H1 (cell line): ENCODE measurements around the gene CNGA4.

Experiments
- BRCA1 ChIP-seq: IDR thresholded peaks from 2 replicates; pipeline ENCODE4 v1.6.1; 2012; ENCODE audit warnings: low read depth, low read length, improper control_type of control experiment
- EZH2 ChIP-seq: fragments of 200-600 bp; sonication (generic); IDR thresholded peaks from 2 replicates; pipeline ENCODE4 v1.7.1; 2012; ENCODE audit warnings: low read depth, mild to moderate bottlenecking, moderate library complexity, low read length, inconsistent platforms; ENCODE audit not compliant: severe bottlenecking
- JUND ChIP-seq: IDR thresholded peaks from 2 replicates; pipeline ENCODE4 v1.6.1; 2011; ENCODE audit warnings: mild to moderate bottlenecking, improper control_type of control experiment, low read length
- KDM5A ChIP-seq: fragments of 200-600 bp; IDR thresholded peaks from 2 replicates; pipeline ENCODE4 v1.7.1; 2012; ENCODE audit warnings: mild to moderate bottlenecking, low read length, inconsistent platforms, mixed read lengths
- POLR2A ChIP-seq, 2 experiments: IDR thresholded peaks; 1 replicate in 1 of 2; 2 replicates in 1 of 2; pipeline ENCODE4 v1.6.1; 2011; ENCODE audit warnings: low read depth in 2 of 2, low read length in 2 of 2, mild to moderate bottlenecking in 2 of 2; ENCODE audit errors: control extremely low read depth in 1 of 2
- POLR2AphosphoS5 ChIP-seq: IDR thresholded peaks from 2 replicates; pipeline ENCODE4 v1.6.1; 2011; ENCODE audit warnings: low read depth, low read length
- SIX5 ChIP-seq: IDR thresholded peaks from 2 replicates; pipeline ENCODE4 v1.6.1; 2011; ENCODE audit warnings: mild to moderate bottlenecking, low read depth, low read length
- SP1 ChIP-seq: IDR thresholded peaks from 2 replicates; pipeline ENCODE4 v1.6.1; 2011; ENCODE audit warnings: low read depth, low read length
- TF ChIP-seq, protein P1 (sequence below): IDR thresholded peaks from 2 replicates; pipeline ENCODE4 v1.6.1; 2012; ENCODE audit warnings: inconsistent platforms

DNA sequence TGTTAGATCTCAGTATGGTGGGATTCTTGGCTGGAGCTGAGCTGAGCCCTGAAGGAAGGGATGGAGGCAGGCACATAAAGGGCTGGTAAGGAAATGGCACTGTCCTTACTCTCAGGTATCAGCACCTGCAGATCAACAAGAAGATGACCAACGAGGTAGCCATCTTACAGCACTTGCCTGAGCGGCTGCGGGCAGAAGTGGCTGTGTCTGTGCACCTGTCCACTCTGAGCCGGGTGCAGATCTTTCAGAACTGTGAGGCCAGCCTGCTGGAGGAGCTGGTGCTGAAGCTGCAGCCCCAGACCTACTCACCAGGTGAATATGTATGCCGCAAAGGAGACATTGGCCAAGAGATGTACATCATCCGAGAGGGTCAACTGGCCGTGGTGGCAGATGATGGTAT lies 2.4 kb downstream of the CNGA4 start:
- TF ChIP-seq SP1 (no peak), KDM5A (no peak), SIX5 (no peak), POLR2A (IDR thresholded peaks at IDR 0.05; ENCODE audit: control extremely low read depth in 1 of 2, low read depth in 2 of 2, low read length in 2 of 2) (no peak), EZH2 (no peak), POLR2AphosphoS5 (no peak), JUND (no peak), BRCA1 (no peak)
- TF ChIP-seq, protein P1, sequence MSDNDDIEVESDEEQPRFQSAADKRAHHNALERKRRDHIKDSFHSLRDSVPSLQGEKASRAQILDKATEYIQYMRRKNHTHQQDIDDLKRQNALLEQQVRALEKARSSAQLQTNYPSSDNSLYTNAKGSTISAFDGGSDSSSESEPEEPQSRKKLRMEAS, result no peak
